Neural cell (in vitro differentiated cells): ENCODE measurements around the gene MROH2A. TPM values are rescaled to one million over a fixed set of nuclear protein-coding genes. Genes with fewer than 3 reads are reported as not detected.

Experiments
- H2AFZ ChIP-seq: fragments of 200-600, 300-800 bp; sonication (generic), shearing (Covaris generic); 2 replicates; pipeline ENCODE4 v1.6.0; 2014; ENCODE audit warnings: low read depth, mild to moderate bottlenecking, antibody characterized with exemption, low read length, moderate library complexity
- H3F3A ChIP-seq: fragments of 200-600 bp; shearing (Covaris generic); 2 replicates; pipeline ENCODE4 v1.6.1; 2016; ENCODE audit warnings: mild to moderate bottlenecking, moderate library complexity, mixed read lengths, antibody characterized with exemption, low read length; ENCODE audit not compliant: insufficient read depth, poor library complexity, severe bottlenecking
- H3K27ac ChIP-seq: fragments of 200-600, 300-800 bp; sonication (generic), shearing (Covaris generic); 2 replicates; pipeline ENCODE4 v1.5.1; 2014; ENCODE audit warnings: mild to moderate bottlenecking, low read length, moderate library complexity
- H3K27me3 ChIP-seq: fragments of 300-800, 200-600 bp; sonication (generic), shearing (Covaris generic); 2 replicates; pipeline ENCODE4 v1.6.0; 2014; ENCODE audit warnings: mild to moderate bottlenecking, low read depth, low read length, moderate library complexity; ENCODE audit not compliant: insufficient read depth
- H3K36me3 ChIP-seq: fragments of 300-800, 200-600 bp; sonication (generic), shearing (Covaris generic); 2 replicates; pipeline ENCODE4 v1.5.1; 2014; ENCODE audit warnings: mild to moderate bottlenecking, antibody characterized with exemption, low read length, moderate library complexity; ENCODE audit not compliant: insufficient read depth
- H3K4me2 ChIP-seq: fragments of 300-800, 200-600 bp; sonication (generic), shearing (Covaris generic); 2 replicates; pipeline ENCODE4 v1.6.0; 2014; ENCODE audit warnings: mild to moderate bottlenecking, low read length
- H3K4me3 ChIP-seq: fragments of 300-800, 200-600 bp; sonication (generic), shearing (Covaris generic); 2 replicates; pipeline ENCODE4 v1.5.1; 2014; ENCODE audit warnings: mild to moderate bottlenecking, low read length, moderate library complexity
- H3K79me2 ChIP-seq: fragments of 200-600 bp; shearing (Covaris generic); replicated peaks from 2 replicates; pipeline ENCODE4 v1.6.0; 2014; ENCODE audit warnings: mild to moderate bottlenecking, low read length, moderate library complexity; ENCODE audit not compliant: insufficient read depth
- H3K9ac ChIP-seq: fragments of 300-800, 200-600 bp; sonication (generic), shearing (Covaris generic); 2 replicates; pipeline ENCODE4 v1.6.1; 2016; ENCODE audit warnings: mild to moderate bottlenecking, low read length, mixed read lengths
- H3K9me2 ChIP-seq: fragments of 200-600 bp; shearing (Covaris generic); 2 replicates; pipeline ENCODE4 v1.6.1; 2016; ENCODE audit warnings: mild to moderate bottlenecking, low read length, mixed read lengths; ENCODE audit not compliant: insufficient read depth
- H3K9me3 ChIP-seq: fragments of 200-600, 300-800 bp; sonication (generic), shearing (Covaris generic); 2 replicates; pipeline ENCODE4 v1.6.1; 2016; ENCODE audit warnings: mild to moderate bottlenecking, mixed run types, low read length, moderate library complexity, mixed read lengths
- H4K20me1 ChIP-seq: fragments of 200-600 bp; shearing (Covaris generic); 2 replicates; pipeline ENCODE4 v1.6.1; 2016; ENCODE audit warnings: mild to moderate bottlenecking, mixed run types; ENCODE audit not compliant: insufficient read depth
- CTCF ChIP-seq: fragments of 450-650 bp; IDR thresholded peaks from 2 replicates; pipeline ENCODE4 v1.5.1; 2014; ENCODE audit warnings: antibody characterized with exemption, mild to moderate bottlenecking, moderate library complexity; ENCODE audit not compliant: poor library complexity, severe bottlenecking
- EP300 ChIP-seq: fragments of 450-650 bp; conservative IDR thresholded peaks from 2 replicates; pipeline ENCODE4 v1.6.1; 2014; ENCODE audit warnings: antibody characterized with exemption, mild to moderate bottlenecking, moderate library complexity; ENCODE audit not compliant: poor library complexity, severe bottlenecking
- EZH2 ChIP-seq: fragments of 200-600, 300-800 bp; shearing (Covaris generic), sonication (generic); IDR thresholded peaks from 2 replicates; pipeline ENCODE4 v1.6.1; 2014; ENCODE audit warnings: antibody characterized with exemption, low read length, borderline replicate concordance, mild to moderate bottlenecking; ENCODE audit not compliant: insufficient read depth, poor library complexity, severe bottlenecking
- MXI1 ChIP-seq: fragments of 450-650 bp; conservative IDR thresholded peaks from 2 replicates; pipeline ENCODE4 v1.6.1; 2014; ENCODE audit warnings: antibody characterized with exemption, mild to moderate bottlenecking; ENCODE audit not compliant: poor library complexity, severe bottlenecking
- POLR2AphosphoS5 ChIP-seq: IDR thresholded peaks from 2 replicates; pipeline ENCODE4 v1.6.1; 2012
- RAD21 ChIP-seq: fragments of 450-650 bp; conservative IDR thresholded peaks from 2 replicates; pipeline ENCODE4 v1.6.1; 2014; ENCODE audit warnings: antibody characterized with exemption, mild to moderate bottlenecking, moderate library complexity
- REST ChIP-seq: IDR thresholded peaks from 2 replicates; pipeline ENCODE4 v1.6.1; 2012; ENCODE audit warnings: borderline replicate concordance
- SMC3 ChIP-seq: fragments of 450-650 bp; conservative IDR thresholded peaks from 2 replicates; pipeline ENCODE4 v1.6.1; 2014; ENCODE audit warnings: antibody characterized with exemption, mild to moderate bottlenecking, moderate library complexity; ENCODE audit not compliant: poor library complexity
- TAF1 ChIP-seq: IDR thresholded peaks from 2 replicates; pipeline ENCODE4 v1.6.1; 2012; ENCODE audit warnings: low read depth
- polyA plus RNA-seq: library from polyadenylated mRNA; depleted of rRNA; stranded (reverse); fragments of >200 nt; gene quantifications from 2 replicates; pipeline ENCODE4 v1.2.3, GENCODE V29; 2014

The MROH2A gene
- polyA plus RNA-seq, 1 donor from 2014 or later, result not detected

- H3K27ac ChIP-seq, result no peak overlapping the region
- H3K9me3 ChIP-seq, result no peaks in the 10 kb centered on the region
- no peak overlapping the region for H3K4me3 ChIP-seq
- H3K27me3 ChIP-seq, result no peaks in the 10 kb centered on the region
- no peak overlapping the region for H3K4me2 ChIP-seq
- no peak overlapping the region for H3K9ac ChIP-seq
- H3K9me2 ChIP-seq, result no peaks in the 10 kb centered on the region
- no peaks in the 10 kb centered on the region for H3F3A ChIP-seq
- peaks cover 33% of the 10 kb centered on the region for H3K79me2 ChIP-seq
- H3K36me3 ChIP-seq, result no peaks in the 10 kb centered on the region
- H4K20me1 ChIP-seq, result no peaks in the 10 kb centered on the region
- no peak for TF ChIP-seq RAD21
- no peak overlapping the region for H2AFZ ChIP-seq
These were observed 72.6 kb downstream of the MROH2A start for GRCh38 chr2:233850745-233851144.

DNA sequence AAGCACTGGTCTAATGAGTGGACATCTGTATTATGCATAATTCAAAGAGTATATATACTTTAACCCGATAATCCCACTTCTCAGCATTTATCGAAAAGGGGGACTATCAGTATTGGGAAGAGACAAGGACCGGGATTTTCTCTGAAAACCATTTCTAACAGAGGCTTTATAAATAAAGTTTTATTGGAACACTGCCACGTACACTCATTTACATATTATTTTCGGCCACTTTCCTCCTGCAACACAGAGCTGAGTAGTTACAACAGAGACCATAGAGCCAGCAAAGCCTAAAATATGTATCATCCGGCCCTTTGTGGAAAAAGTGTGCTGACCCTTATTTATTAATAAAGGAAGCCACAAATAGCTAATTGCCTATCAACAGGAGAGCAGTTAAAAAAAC, 73.0 kb downstream of the MROH2A start:
- TF ChIP-seq REST (no peak), EZH2 (no peak), MXI1 (no peak), TAF1 (no peak), SMC3 (no peak), EP300 (no peak), POLR2AphosphoS5 (no peak), RAD21 (no peak), CTCF (no peak)
- no peaks in the 10 kb centered on the region for H3K36me3 ChIP-seq
- H3K27me3 ChIP-seq, result no peaks in the 10 kb centered on the region
- no peak overlapping the region for H3K27ac ChIP-seq
- no peak overlapping the region for H3K4me2 ChIP-seq
- H4K20me1 ChIP-seq, result no peaks in the 10 kb centered on the region
- no peaks in the 10 kb centered on the region for H3K9me2 ChIP-seq
- no peak overlapping the region for H3K4me3 ChIP-seq
- H3K9me3 ChIP-seq, result no peaks in the 10 kb centered on the region
- H3F3A ChIP-seq, result no peaks in the 10 kb centered on the region
- peaks cover 33% of the 10 kb centered on the region for H3K79me2 ChIP-seq
- no peak overlapping the region for H2AFZ ChIP-seq
- no peak overlapping the region for H3K9ac ChIP-seq

GRCh38 chr2:233852056-233852455, 73.9 kb downstream of the MROH2A start:
- Histone ChIP-seq H3F3A (no peaks in the 10 kb centered on the region), H3K9ac (no peak overlapping the region), H3K4me2 (no peak overlapping the region), H2AFZ (no peak overlapping the region), H3K9me2 (no peaks in the 10 kb centered on the region), H4K20me1 (no peaks in the 10 kb centered on the region), H3K36me3 (no peaks in the 10 kb centered on the region), H3K4me3 (no peak overlapping the region), H3K27ac (no peak overlapping the region), H3K79me2 (peaks cover 33% of the 10 kb centered on the region), H3K27me3 (no peaks in the 10 kb centered on the region), H3K9me3 (no peaks in the 10 kb centered on the region)
- no peak for TF ChIP-seq REST
- TF ChIP-seq EZH2, result no peak
- TF ChIP-seq MXI1, result no peak
